GM13977 (cell line): ENCODE data around the gene ZSWIM3.
"Not testable (repeated sequence)": the region's sequence is repeated elsewhere in the genome, so short reads cannot be mapped to it uniquely, and the experiment has no call there.

Experiments
- DNase-seq: peaks from one replicate; pipeline ENCODE4 v3.0.0; 2012; ENCODE audit warnings: low spot score
- CTCF ChIP-seq: IDR thresholded peaks from 2 replicates; pipeline ENCODE4 v1.5.1; 2012; ENCODE audit warnings: mild to moderate bottlenecking, control low read depth; ENCODE audit not compliant: insufficient read depth; ENCODE audit errors: extremely low read depth, missing control alignments
- in situ Hi-C: fragments of 300-500 bp; cut with MboI; formaldehyde crosslinking; loops from one replicate; pipeline ENCODE4 v1.12.0; 2022; ENCODE audit warnings: low sequenced_read_pairs, low pct_unique_long_range_greater_than_20kb, mixed read lengths, inconsistent platforms; ENCODE audit not compliant: unreplicated experiment

Gene ZSWIM3

GRCh38 chr20:45866454-45866853, 9.0 kb downstream of the ZSWIM3 start:
- DNase-seq, result no peak
- TF ChIP-seq CTCF, result no peak
- in situ Hi-C loops, result no loop called here

- DNase-seq, result no peak
- TF ChIP-seq CTCF, result no peak
- in situ Hi-C loops, result no loop called here
These were observed 9.9 kb downstream of the ZSWIM3 start for GRCh38 chr20:45867136-45867818.

- in situ Hi-C loops, result no loop called here
- DNase-seq, result no peak
- no peak for TF ChIP-seq CTCF
These were observed 10.4 kb downstream of the ZSWIM3 start for GRCh38 chr20:45867819-45868176.

GRCh38 chr20:45872626-45873025, 15.2 kb downstream of the ZSWIM3 start:
- TF ChIP-seq CTCF, result no peak
- DNase-seq, result no peak
- in situ Hi-C loops, result no loop called here

GRCh38 chr20:45873409-45874103, 16.1 kb downstream of the ZSWIM3 start:
- no peak for TF ChIP-seq CTCF
- DNase-seq, result no peak
- in situ Hi-C loops, result no loop called here

- in situ Hi-C loops, DNase-seq: not testable (repeated sequence)
These were observed 16.7 kb downstream of the ZSWIM3 start for GRCh38 chr20:45874104-45874481.

- in situ Hi-C loops, result no loop called here
- no peak for DNase-seq
- TF ChIP-seq CTCF, result no peak
These were observed 17.2 kb downstream of the ZSWIM3 start for GRCh38 chr20:45874576-45874975.
